ENCODE results near the gene PCDHGB5. TPM values are rescaled to one million over a fixed set of nuclear protein-coding genes. Genes with fewer than 3 reads are reported as not detected.
A peak's percentile ranks its signal among the peaks of the same experiment; 100 is the strongest.
"Not testable (repeated sequence)": the region's sequence is repeated elsewhere in the genome, so short reads cannot be mapped to it uniquely, and the experiment has no call there.

The PCDHGB5 gene
- total and polyA plus RNA-seq, 8 donors, result 1.1 to 7.9 (median 4.5) TPM

DNA sequence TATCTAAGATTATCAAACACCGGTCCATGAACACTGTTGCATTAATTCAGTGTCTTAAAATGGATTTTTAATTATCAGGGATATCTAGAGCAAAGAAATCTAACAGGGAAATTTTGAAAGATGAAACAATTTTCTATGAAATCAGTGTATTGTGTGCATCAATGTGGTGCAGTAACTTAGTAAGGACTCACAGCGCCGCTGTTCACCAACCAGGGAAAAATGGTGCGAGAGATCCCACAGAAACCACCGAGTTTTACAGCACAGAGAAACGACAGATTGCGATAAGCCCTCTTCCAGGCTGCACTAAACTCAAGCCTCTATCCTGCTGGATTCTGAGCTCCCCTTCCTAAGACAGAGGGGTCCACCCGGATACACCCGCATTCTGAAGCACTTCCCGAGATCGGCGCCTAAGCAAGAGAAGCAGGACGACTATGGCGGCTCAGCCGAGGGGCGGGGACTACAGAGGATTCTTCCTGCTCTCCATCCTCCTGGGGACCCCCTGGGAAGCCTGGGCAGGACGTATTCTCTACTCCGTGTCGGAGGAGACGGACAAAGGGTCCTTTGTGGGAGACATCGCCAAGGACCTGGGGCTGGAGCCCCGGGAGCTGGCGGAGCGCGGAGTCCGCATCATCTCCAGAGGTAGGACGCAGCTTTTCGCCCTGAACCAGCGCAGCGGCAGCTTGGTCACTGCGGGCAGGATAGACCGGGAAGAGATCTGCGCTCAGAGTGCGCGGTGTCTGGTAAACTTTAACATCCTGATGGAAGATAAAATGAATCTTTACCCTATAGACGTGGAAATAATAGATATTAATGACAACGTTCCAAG lies 15.1 kb upstream of the PCDHGB5 start, which contains the start of gene PCDHGA7:
Gene PCDHGA7 (plus strand): TSS at position 274 of the 826 bp plus-strand sequence. CDS start 158 bp downstream, at position 432.
- DNase-seq (no peak), ATAC-seq (peak in 1 of 4 donors; percentile 49), FAIRE-seq (no peak)
- H3K9me3 ChIP-seq, result peaks cover 0 to 20% (median 0%) of the 10 kb centered on the region in 4 donors
- TF ChIP-seq, protein P1, sequence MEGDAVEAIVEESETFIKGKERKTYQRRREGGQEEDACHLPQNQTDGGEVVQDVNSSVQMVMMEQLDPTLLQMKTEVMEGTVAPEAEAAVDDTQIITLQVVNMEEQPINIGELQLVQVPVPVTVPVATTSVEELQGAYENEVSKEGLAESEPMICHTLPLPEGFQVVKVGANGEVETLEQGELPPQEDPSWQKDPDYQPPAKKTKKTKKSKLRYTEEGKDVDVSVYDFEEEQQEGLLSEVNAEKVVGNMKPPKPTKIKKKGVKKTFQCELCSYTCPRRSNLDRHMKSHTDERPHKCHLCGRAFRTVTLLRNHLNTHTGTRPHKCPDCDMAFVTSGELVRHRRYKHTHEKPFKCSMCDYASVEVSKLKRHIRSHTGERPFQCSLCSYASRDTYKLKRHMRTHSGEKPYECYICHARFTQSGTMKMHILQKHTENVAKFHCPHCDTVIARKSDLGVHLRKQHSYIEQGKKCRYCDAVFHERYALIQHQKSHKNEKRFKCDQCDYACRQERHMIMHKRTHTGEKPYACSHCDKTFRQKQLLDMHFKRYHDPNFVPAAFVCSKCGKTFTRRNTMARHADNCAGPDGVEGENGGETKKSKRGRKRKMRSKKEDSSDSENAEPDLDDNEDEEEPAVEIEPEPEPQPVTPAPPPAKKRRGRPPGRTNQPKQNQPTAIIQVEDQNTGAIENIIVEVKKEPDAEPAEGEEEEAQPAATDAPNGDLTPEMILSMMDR (IDR thresholded peaks at IDR 0.05), result no peak
- H3K4me1 ChIP-seq, result no peaks in the 10 kb centered on the region
- intact Hi-C loops (cut with DNase I), result loop anchor here in 1 of 3 donors (10.0 kb wide), 1 partner anchor 228 kb away; the partner anchor contains the start of gene PCDHB6
- H3K4me3 ChIP-seq, result peak within 1 kb of the TSS in 2 of 4 donors; percentile 8 to 17
- no peak within 1 kb of the TSS for H3K27ac ChIP-seq
- no peaks in the 10 kb centered on the region for H3K27me3 ChIP-seq
- no peaks in the 10 kb centered on the region for H3K36me3 ChIP-seq
- 11 to 14% methylated on average over 37 of the region's 37 CpGs for WGBS, 2 donors

DNA sequence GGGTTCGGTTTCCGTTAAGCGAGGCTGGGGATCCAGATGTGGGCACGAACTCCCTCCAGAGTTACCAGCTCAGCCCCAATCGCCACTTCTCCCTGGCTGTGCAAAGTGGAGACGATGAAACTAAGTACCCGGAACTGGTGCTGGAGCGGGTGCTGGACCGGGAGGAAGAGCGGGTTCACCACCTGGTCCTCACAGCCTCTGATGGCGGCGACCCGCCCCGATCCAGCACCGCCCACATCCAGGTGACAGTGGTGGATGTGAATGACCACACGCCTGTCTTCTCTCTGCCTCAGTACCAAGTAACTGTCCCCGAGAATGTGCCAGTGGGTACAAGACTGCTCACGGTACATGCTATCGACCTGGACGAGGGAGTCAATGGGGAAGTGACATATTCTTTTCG lies 14.4 kb upstream of the PCDHGB5 start:
- intact Hi-C loops (cut with DNase I), result loop anchor here in 1 of 3 donors (10.0 kb wide), 1 partner anchor 229 kb away; the partner anchor contains the start of gene PCDHB6
- TF ChIP-seq, protein P1 (IDR thresholded peaks at IDR 0.05), result no peak
- no peaks in the 10 kb centered on the region for H3K4me1 ChIP-seq
- peaks cover 0 to 21% (median 0%) of the 10 kb centered on the region in 4 donors for H3K9me3 ChIP-seq
- H3K36me3 ChIP-seq, result no peaks in the 10 kb centered on the region
- DNase-seq, result no peak
- no peak for FAIRE-seq
- no peak overlapping the region for H3K27ac ChIP-seq
- no peak for ATAC-seq
- peak overlapping the region in 2 of 4 donors; percentile 8 to 17 for H3K4me3 ChIP-seq
- H3K27me3 ChIP-seq, result no peaks in the 10 kb centered on the region
- WGBS, 2 donors, result 24 to 33% methylated on average over 21 of the region's 21 CpGs

DNA sequence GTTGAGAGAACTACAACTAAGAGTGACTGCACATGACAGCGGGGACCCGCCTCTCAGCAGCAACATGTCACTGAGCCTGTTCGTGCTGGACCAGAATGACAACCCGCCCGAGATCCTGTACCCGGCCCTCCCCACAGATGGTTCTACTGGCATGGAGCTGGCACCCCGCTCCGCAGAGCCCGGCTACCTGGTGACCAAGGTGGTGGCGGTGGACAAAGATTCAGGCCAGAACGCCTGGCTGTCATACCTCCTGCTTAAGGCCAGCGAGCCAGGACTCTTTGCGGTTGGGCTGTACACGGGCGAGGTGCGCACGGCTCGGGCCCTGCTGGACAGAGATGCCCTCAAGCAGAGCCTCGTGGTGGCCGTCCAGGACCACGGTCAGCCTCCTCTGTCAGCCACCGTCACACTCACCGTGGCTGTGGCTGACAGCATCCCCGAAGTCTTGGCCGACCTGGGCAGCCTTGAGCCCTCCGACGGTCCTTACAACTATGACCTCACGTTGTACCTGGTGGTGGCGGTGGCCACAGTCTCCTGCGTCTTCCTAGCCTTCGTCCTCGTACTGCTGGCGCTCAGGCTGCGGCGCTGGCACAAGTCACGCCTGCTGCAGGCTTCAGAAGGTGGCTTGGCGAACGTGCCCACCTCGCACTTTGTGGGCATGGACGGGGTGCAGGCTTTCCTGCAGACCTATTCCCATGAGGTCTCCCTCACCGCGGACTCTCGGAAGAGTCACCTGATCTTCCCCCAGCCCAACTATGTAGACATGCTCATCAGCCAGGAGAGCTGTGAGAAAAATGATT lies 13.1 kb upstream of the PCDHGB5 start:
- H3K36me3 ChIP-seq, result no peaks in the 10 kb centered on the region
- no peak overlapping the region for H3K4me3 ChIP-seq
- 36 to 44% methylated on average over 39 to 43 of the region's 43 CpGs for WGBS, 2 donors
- no peak for FAIRE-seq
- intact Hi-C loops (cut with DNase I), result loop anchor here in 1 of 3 donors (10.0 kb wide), 1 partner anchor 230 kb away; the partner anchor contains the start of gene PCDHB6
- DNase-seq, result no peak
- peaks cover 0 to 35% (median under 1%) of the 10 kb centered on the region in 4 donors for H3K9me3 ChIP-seq
- H3K27ac ChIP-seq, result no peak overlapping the region
- H3K27me3 ChIP-seq, result no peaks in the 10 kb centered on the region
- no peak for ATAC-seq
- TF ChIP-seq, protein P1 (IDR thresholded peaks at IDR 0.05), result no peak
- no peaks in the 10 kb centered on the region for H3K4me1 ChIP-seq

DNA sequence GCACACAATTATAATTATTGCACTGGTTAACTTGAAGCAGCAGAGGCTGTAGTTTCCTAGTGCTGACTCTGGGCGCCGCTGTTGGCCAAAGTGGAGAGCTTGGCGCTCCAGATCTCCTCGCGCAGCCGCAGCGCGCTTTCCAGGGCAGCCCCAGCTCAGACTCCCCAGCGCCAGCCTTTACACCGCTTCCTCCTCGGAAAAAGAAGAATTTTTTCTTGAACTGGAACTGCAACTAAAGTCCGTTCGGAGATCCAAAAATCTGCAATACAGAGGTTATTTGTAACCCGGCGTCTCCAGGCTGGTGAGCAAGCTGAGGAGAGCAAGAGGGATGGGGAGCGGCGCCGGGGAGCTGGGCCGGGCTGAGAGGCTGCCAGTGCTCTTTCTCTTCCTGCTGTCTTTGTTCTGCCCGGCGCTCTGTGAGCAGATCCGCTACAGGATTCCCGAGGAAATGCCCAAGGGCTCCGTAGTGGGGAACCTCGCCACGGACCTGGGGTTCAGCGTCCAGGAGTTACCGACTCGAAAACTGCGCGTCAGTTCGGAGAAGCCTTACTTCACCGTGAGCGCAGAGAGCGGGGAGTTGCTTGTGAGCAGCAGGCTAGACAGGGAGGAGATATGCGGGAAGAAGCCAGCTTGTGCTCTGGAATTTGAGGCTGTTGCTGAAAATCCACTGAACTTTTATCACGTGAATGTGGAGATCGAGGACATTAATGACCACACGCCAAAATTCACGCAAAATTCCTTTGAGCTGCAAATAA lies 10.0 kb upstream of the PCDHGB5 start, which contains the start of gene PCDHGB4:
Gene PCDHGB4 (plus strand): TSS at position 142 of the 755 bp plus-strand sequence. CDS start 187 bp downstream, at position 329.
- not testable (repeated sequence) for FAIRE-seq
- peak; percentile 60 to 94 (median 82) for ATAC-seq

More for the DNA sequence above, 10.0 kb upstream of the PCDHGB5 start, which contains the start of gene PCDHGB4:
- H3K27me3 ChIP-seq, H3K4me1 ChIP-seq, DNase-seq, H3K27ac ChIP-seq, H3K36me3 ChIP-seq: not testable (repeated sequence)
- H3K4me3 ChIP-seq, result peak within 1 kb of the TSS in 1 of 4 donors; percentile 7
- peaks cover 0 to 34% (median 2%) of the 10 kb centered on the region in 4 donors for H3K9me3 ChIP-seq
- WGBS, 2 donors, result 6 to 10% methylated on average over 17 to 21 of the region's 40 CpGs
- intact Hi-C loops (cut with DNase I), result loop anchor here in 1 of 3 donors (10.0 kb wide), 1 partner anchor 233 kb away; the partner anchor contains the start of gene PCDHB6

All from pancreas (tissue), 10 donors.